Measurements from ENCODE around the gene CPTP. TPM values are rescaled to one million over a fixed set of nuclear protein-coding genes. Genes with fewer than 3 reads are reported as not detected.

The CPTP gene
- total RNA-seq, 4 donors from 2014 or later: 12.0 to 24.9 (median 18.8) TPM

GRCh38 chr1:1307261-1307922 lies 17.2 kb upstream of the CPTP start:
- H3K4me1 ChIP-seq: peaks cover 8 to 60% (median 47%) of the 10 kb centered on the region in 4 donors
- no peak for DNase-seq (ENCODE audit: low spot score in 2 of 2)
- H3K36me3 ChIP-seq: peaks cover 0 to 29% (median 0%) of the 10 kb centered on the region in 3 donors
- TF ChIP-seq, protein P1, sequence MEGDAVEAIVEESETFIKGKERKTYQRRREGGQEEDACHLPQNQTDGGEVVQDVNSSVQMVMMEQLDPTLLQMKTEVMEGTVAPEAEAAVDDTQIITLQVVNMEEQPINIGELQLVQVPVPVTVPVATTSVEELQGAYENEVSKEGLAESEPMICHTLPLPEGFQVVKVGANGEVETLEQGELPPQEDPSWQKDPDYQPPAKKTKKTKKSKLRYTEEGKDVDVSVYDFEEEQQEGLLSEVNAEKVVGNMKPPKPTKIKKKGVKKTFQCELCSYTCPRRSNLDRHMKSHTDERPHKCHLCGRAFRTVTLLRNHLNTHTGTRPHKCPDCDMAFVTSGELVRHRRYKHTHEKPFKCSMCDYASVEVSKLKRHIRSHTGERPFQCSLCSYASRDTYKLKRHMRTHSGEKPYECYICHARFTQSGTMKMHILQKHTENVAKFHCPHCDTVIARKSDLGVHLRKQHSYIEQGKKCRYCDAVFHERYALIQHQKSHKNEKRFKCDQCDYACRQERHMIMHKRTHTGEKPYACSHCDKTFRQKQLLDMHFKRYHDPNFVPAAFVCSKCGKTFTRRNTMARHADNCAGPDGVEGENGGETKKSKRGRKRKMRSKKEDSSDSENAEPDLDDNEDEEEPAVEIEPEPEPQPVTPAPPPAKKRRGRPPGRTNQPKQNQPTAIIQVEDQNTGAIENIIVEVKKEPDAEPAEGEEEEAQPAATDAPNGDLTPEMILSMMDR (IDR thresholded peaks at IDR 0.05): no peak
- TF ChIP-seq POLR2A (IDR thresholded peaks at IDR 0.05): no peak
- no peak for TF ChIP-seq EP300 (IDR thresholded peaks at IDR 0.05)
- H3K4me3 ChIP-seq: peak overlapping the region; percentile 60 to 94 (median 86)
- H3K9me3 ChIP-seq: no peaks in the 10 kb centered on the region
- no peaks in the 10 kb centered on the region for H3K27me3 ChIP-seq
- H3K27ac ChIP-seq: peak overlapping the region; percentile 84 to 98 (median 88)
- WGBS, 2 donors: 0 to 1% methylated on average over 17 to 41 of the region's 83 CpGs

DNA sequence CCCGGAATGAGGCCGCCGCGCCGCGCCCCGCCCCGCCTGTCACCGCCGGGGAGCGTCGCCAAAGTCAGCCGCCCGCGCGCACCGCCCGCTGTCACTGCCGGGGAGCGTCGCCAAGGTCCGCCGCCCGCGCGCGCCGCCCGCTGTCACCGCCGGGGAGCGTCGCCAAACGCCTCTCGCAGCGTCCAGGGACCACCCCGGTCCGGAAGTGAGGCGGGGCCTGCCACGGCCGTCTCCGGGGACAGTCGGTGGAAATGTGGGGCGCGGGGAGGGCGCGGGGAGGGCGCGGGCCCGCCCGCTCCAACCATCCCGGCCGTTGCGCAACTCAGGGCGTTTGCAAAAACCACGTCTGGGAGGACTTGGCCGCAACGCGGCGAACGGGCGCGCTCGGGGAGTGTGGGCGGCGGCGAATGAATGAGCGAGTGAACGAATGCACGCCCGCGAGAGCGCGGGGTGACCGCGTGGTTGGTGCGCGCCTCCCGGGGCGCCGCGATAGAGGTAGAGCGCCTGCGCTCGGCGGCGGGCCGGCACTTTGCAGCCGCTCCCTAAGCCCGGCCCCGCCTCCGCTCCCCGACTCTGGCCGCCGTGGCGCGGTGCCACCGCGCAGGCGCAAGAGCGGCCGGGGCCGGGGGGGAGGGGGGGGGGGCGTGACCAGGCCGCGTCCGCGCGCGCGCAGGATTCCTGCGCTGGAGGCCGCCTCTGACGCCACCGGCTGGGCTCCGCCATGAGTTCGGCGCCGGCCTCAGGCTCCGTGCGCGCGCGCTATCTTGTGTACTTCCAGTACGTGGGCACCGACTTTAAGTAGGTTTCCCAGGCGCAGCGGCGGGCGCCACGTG lies 16.5 kb upstream of the CPTP start, which contains the start of the genes ACAP3 and PUSL1:
ACAP3 (minus strand) TSS at position 8 of the 833 bp plus-strand sequence. CDS start 115 bp downstream, outside the sequence.
PUSL1 (plus strand) TSS at position 675 of the 833 bp plus-strand sequence; CDS start at position 722, 47 bp downstream.
- H3K27ac ChIP-seq: peak within 1 kb of the TSS; percentile 86 to 98 (median 94)
- peak within 1 kb of the TSS; percentile 60 to 94 (median 86) for H3K4me3 ChIP-seq
- DNase-seq (ENCODE audit: low spot score in 2 of 2): peak; percentile 87 to 91
- no peaks in the 10 kb centered on the region for H3K27me3 ChIP-seq
- TF ChIP-seq, protein P1 (IDR thresholded peaks at IDR 0.05): peak in 4 of 5 experiments; percentile 13 to 61 (median 34)
- TF ChIP-seq POLR2A (IDR thresholded peaks at IDR 0.05) (peak in 1 of 2 donors; percentile 13), EP300 (IDR thresholded peaks at IDR 0.05) (peak; percentile 22 to 59)
- peaks cover 8 to 59% (median 47%) of the 10 kb centered on the region in 4 donors for H3K4me1 ChIP-seq
- H3K9me3 ChIP-seq: no peaks in the 10 kb centered on the region
- WGBS, 2 donors: 0 to 1% methylated on average over 39 to 40 of the region's 131 CpGs
- H3K36me3 ChIP-seq: peaks cover 0 to 36% (median 0%) of the 10 kb centered on the region in 3 donors

DNA sequence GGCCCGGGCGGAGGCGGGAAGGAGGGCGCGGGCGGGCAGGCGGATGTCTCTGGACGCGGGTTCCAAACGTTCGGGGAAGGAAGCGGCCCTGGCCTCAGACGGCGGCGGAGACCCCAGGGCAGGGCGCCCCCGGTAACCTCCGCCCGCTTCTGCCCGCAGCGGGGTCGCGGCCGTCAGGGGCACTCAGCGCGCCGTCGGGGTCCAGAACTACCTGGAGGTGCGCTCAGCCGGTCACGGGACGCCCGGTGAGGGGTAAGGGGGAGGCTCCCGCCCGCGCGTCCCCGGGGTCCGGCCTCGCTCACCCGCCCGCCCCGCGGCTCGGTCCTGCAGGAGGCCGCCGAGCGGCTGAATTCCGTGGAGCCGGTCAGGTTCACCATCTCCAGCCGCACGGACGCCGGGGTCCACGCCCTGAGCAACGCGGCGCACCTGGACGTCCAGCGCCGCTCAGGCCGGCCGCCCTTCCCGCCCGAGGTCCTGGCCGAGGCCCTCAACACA lies 15.8 kb upstream of the CPTP start:
- H3K4me3 ChIP-seq: peak overlapping the region; percentile 60 to 94 (median 85)
- H3K27me3 ChIP-seq: no peaks in the 10 kb centered on the region
- H3K9me3 ChIP-seq: no peaks in the 10 kb centered on the region
- H3K36me3 ChIP-seq: peaks cover 0 to 43% (median 5%) of the 10 kb centered on the region in 3 donors
- peak overlapping the region; percentile 86 to 98 (median 94) for H3K27ac ChIP-seq
- TF ChIP-seq POLR2A (IDR thresholded peaks at IDR 0.05): peak in 1 of 2 donors; percentile 10
- TF ChIP-seq, protein P1 (IDR thresholded peaks at IDR 0.05): no peak
- WGBS, 2 donors: 0 to 2% methylated on average over 13 to 15 of the region's 66 CpGs
- H3K4me1 ChIP-seq: peaks cover 8 to 52% (median 44%) of the 10 kb centered on the region in 4 donors
- no peak for DNase-seq (ENCODE audit: low spot score in 2 of 2)

DNA sequence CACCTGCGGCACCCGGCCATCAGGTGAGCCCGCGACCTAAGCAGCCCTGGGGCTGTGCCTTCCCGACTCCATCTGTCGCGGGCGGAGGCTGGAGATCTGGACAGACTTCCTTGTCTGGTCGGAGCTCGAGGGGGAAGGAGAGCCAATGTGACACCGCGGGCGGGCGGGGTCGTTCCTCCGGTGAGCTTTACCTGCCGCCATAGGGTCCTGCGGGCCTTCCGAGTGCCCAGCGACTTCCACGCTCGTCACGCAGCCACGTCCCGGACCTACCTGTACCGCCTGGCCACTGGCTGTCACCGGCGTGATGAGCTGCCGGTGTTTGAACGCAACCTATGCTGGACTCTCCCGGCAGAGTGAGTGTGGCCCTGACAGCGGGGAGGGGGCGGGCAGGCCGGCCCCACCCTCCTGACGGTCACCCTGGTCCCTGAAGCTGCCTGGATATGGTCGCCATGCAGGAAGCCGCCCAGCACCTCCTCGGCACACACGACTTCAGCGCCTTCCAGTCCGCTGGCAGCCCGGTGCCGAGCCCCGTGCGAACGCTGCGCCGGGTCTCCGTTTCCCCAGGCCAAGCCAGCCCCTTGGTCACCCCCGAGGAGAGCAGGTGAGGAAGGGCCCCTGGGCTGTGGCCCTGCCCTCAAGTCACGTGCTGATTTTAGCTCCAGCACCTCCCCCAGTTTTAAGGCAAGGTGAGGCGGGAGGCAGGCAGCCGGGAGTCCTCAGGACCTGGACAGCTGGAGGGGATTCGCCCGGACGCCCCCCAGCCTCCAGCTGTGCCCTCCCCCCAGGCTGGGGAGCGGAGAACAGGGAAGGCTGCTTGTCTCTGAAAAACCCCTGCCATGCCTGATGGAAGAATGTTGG lies 15.1 kb upstream of the CPTP start:
- H3K9me3 ChIP-seq: no peaks in the 10 kb centered on the region
- no peak for DNase-seq (ENCODE audit: low spot score in 2 of 2)
- H3K27me3 ChIP-seq: no peaks in the 10 kb centered on the region
- peak overlapping the region; percentile 60 to 94 (median 85) for H3K4me3 ChIP-seq
- H3K36me3 ChIP-seq: peaks cover 0 to 50% (median 5%) of the 10 kb centered on the region in 3 donors
- peaks cover 8 to 46% (median 38%) of the 10 kb centered on the region in 4 donors for H3K4me1 ChIP-seq
- WGBS, 2 donors: 34 to 77% methylated on average over 19 to 54 of the region's 57 CpGs
- no peak for TF ChIP-seq EP300 (IDR thresholded peaks at IDR 0.05)
- TF ChIP-seq, protein P1 (IDR thresholded peaks at IDR 0.05): no peak
- no peak for TF ChIP-seq POLR2A (IDR thresholded peaks at IDR 0.05)
- H3K27ac ChIP-seq: peak overlapping the region; percentile 86 to 98 (median 94)

Data from tibial nerve (tissue), 4 donors.